K562 (cell line): ENCODE measurements around the gene TBX19. TPM values are rescaled to one million over a fixed set of nuclear protein-coding genes. Genes with fewer than 3 reads are reported as not detected.
A peak's percentile ranks its signal among the peaks of the same experiment; 100 is the strongest.

Source experiments
- CEBPB ChIP-seq: fragments of 450-650 bp; IDR thresholded peaks from 2 replicates; pipeline ENCODE4 v1.6.1; 2016; ENCODE audit warnings: missing genetic modification characterization, missing compliant biosample characterization
- FIP1L1 ChIP-seq: fragments of 200-400 bp; formaldehyde crosslinking; IDR thresholded peaks from 2 replicates; pipeline ENCODE4 v1.6.1; 2018; ENCODE audit warnings: mild to moderate bottlenecking, low read depth, low read length; ENCODE audit not compliant: poor library complexity, severe bottlenecking
- IRF2 ChIP-seq: sonication (generic); formaldehyde crosslinking; IDR thresholded peaks from 2 replicates; pipeline ENCODE4 v1.8.1; 2022; ENCODE audit warnings: mild to moderate bottlenecking, missing genetic modification reagents
- KAT7 ChIP-seq: sonication (generic); formaldehyde crosslinking; IDR thresholded peaks from 2 replicates; pipeline ENCODE4 v1.8.0; 2022; ENCODE audit warnings: missing genetic modification reagents, mild to moderate bottlenecking, borderline replicate concordance
- L3MBTL2 ChIP-seq: fragments of 450-650 bp; IDR thresholded peaks from 2 replicates; pipeline ENCODE4 v1.6.1; 2016; ENCODE audit warnings: mild to moderate bottlenecking, moderate library complexity
- MAFG ChIP-seq: fragments of 450-650 bp; conservative IDR thresholded peaks from 2 replicates; pipeline ENCODE4 v1.6.1; 2016; ENCODE audit warnings: missing genetic modification characterization, missing compliant biosample characterization
- MAFK ChIP-seq: IDR thresholded peaks from 2 replicates; pipeline ENCODE4 v1.6.1; 2011; ENCODE audit warnings: low read length, improper control_type of control experiment
- NFRKB ChIP-seq: fragments of 450-650 bp; IDR thresholded peaks from 2 replicates; pipeline ENCODE4 v1.6.1; 2016; ENCODE audit warnings: low read depth
- NFXL1 ChIP-seq: fragments of 450-650 bp; formaldehyde crosslinking; IDR thresholded peaks from 2 replicates; pipeline ENCODE4 v1.4.0; 2021; ENCODE audit warnings: mild to moderate bottlenecking
- RCOR1 ChIP-seq, 2 experiments: IDR thresholded peaks; 2 replicates each; pipeline ENCODE4 v1.6.1; 2012; ENCODE audit warnings: low read depth in 2 of 2, low read length in 2 of 2, borderline replicate concordance in 1 of 2, improper control_type of control experiment in 1 of 2
- RFX7 ChIP-seq: fragments of 250-450 bp; sonication (Bioruptor Pico); IDR thresholded peaks from 2 replicates; pipeline ENCODE4 v1.5.1; 2021; ENCODE audit warnings: mild to moderate bottlenecking
- RUNX1 ChIP-seq: sonication (generic); IDR thresholded peaks from 2 replicates; pipeline ENCODE4 v1.6.1; 2016; ENCODE audit warnings: antibody characterized with exemption, low read depth
- STAT5B ChIP-seq: fragments of 250-450 bp; sonication (Bioruptor Pico); IDR thresholded peaks from 2 replicates; pipeline ENCODE4 v1.8.0; 2021; ENCODE audit warnings: mild to moderate bottlenecking, inconsistent platforms
- ZNF124 ChIP-seq: sonication (generic); formaldehyde crosslinking; IDR thresholded peaks from 2 replicates; pipeline ENCODE4 v1.8.1; 2022; ENCODE audit warnings: missing genetic modification reagents
- ZNF507 ChIP-seq: conservative IDR thresholded peaks from 2 replicates; pipeline ENCODE4 v1.6.1; 2017; ENCODE audit warnings: missing genetic modification characterization, missing compliant biosample characterization
- ZNF696 ChIP-seq: fragments of 250-450 bp; sonication (Bioruptor Pico); conservative IDR thresholded peaks from 2 replicates; pipeline ENCODE4 v1.4.0; 2020; ENCODE audit warnings: mild to moderate bottlenecking, moderate library complexity
- polyA plus RNA-seq, 8 experiments: library from polyadenylated mRNA; depleted of rRNA in 4 of 8; stranded (reverse) in 5 of 8; unstranded in 3 of 8; fragments of >200 nt; fragmentation: Nextera tagmentation in 2 of 8; fragmentation: Illumina TruSeq in 1 of 8; extraction: Ambion mirVana in 2 of 8; extraction: Trizol in 1 of 8; gene quantifications; 2 replicates each; pipeline versions ENCODE4 v1.2.1 to v1.2.3, GENCODE V29; 2011 to 2014; ENCODE audit warnings: inconsistent platforms in 1 of 8, missing spikeins in 1 of 8
- total RNA-seq, 7 experiments: library from RNA; depleted of rRNA in 6 of 7; stranded (reverse); fragments of >200 nt in 6 of 7; fragmentation: Illumina TruSeq in 2 of 7; extraction: Trizol in 2 of 7; gene quantifications; 2 replicates each; pipeline versions ENCODE4 v1.2.1 to v1.2.3, GENCODE V29; 2011 to 2021; ENCODE audit warnings: low replicate concordance in 1 of 7
- TF ChIP-seq, protein P1 (sequence below), 2 experiments: fragments of 450-650 bp; formaldehyde crosslinking in 1 of 2; IDR thresholded peaks; 2 replicates each; pipeline versions ENCODE4 v1.4.0 to v1.6.1; 2014 to 2020; ENCODE audit warnings: mild to moderate bottlenecking in 2 of 2, borderline replicate concordance in 1 of 2, low read depth in 1 of 2
- TF ChIP-seq, protein P2 (sequence below), 2 experiments: IDR thresholded peaks; 2 replicates each; pipeline ENCODE4 v1.6.1; 2011; ENCODE audit warnings: borderline replicate concordance in 1 of 2, control low read depth in 1 of 2, low read depth in 1 of 2, low read length in 1 of 2, mild to moderate bottlenecking in 1 of 2, mixed read lengths in 1 of 2, moderate library complexity in 1 of 2; ENCODE audit not compliant: insufficient read depth in 1 of 2, insufficient read length in 1 of 2, poor library complexity in 1 of 2, severe bottlenecking in 1 of 2; ENCODE audit errors: extremely low read depth in 1 of 2
- TF ChIP-seq, protein P3 (sequence below): fragments of 250-450 bp; sonication (Bioruptor Pico); IDR thresholded peaks from 2 replicates; pipeline ENCODE4 v1.5.0; 2020; ENCODE audit warnings: mild to moderate bottlenecking, borderline replicate concordance

The TBX19 gene
- total and polyA plus RNA-seq, 9 of the 15 experiments (the other 6 are each of a cell fraction or from before 2014, with no cell fraction given) = 0.32 to 3.1 (median 0.95) TPM

DNA sequence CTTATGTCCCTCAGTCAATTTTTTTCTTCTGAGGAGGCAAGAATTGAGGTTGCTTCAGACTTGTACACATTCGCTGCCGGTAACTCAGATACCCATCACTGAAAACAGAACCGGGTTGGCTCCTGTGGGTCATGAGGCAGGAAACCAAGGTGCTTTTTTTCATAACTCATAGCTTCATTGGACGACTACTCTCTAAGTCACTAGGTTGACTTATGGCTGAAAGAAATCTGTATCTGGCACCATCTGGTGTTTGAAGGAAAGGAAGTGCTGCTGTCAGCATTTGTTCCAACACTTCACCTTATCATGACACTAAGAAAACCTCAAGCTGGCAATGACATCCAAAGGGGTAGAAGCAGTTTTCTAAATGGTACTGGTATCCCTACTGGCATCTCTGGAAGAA is 82.3 kb downstream of the TBX19 start (continued):
- TF ChIP-seq, protein P1, sequence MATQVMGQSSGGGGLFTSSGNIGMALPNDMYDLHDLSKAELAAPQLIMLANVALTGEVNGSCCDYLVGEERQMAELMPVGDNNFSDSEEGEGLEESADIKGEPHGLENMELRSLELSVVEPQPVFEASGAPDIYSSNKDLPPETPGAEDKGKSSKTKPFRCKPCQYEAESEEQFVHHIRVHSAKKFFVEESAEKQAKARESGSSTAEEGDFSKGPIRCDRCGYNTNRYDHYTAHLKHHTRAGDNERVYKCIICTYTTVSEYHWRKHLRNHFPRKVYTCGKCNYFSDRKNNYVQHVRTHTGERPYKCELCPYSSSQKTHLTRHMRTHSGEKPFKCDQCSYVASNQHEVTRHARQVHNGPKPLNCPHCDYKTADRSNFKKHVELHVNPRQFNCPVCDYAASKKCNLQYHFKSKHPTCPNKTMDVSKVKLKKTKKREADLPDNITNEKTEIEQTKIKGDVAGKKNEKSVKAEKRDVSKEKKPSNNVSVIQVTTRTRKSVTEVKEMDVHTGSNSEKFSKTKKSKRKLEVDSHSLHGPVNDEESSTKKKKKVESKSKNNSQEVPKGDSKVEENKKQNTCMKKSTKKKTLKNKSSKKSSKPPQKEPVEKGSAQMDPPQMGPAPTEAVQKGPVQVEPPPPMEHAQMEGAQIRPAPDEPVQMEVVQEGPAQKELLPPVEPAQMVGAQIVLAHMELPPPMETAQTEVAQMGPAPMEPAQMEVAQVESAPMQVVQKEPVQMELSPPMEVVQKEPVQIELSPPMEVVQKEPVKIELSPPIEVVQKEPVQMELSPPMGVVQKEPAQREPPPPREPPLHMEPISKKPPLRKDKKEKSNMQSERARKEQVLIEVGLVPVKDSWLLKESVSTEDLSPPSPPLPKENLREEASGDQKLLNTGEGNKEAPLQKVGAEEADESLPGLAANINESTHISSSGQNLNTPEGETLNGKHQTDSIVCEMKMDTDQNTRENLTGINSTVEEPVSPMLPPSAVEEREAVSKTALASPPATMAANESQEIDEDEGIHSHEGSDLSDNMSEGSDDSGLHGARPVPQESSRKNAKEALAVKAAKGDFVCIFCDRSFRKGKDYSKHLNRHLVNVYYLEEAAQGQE (IDR thresholded peaks at IDR 0.05; ENCODE audit: borderline replicate concordance) = peak; percentile 41; the same call in 1 of the 2 replicates
- TF ChIP-seq, protein P1 (CRISPR knock-in tag; IDR thresholded peaks at IDR 0.05; ENCODE audit: low read depth) = no peak
- TF ChIP-seq ZNF696 (CRISPR knock-in tag) = no peak
- TF ChIP-seq ZNF124 = no peak
- TF ChIP-seq, protein P2, sequence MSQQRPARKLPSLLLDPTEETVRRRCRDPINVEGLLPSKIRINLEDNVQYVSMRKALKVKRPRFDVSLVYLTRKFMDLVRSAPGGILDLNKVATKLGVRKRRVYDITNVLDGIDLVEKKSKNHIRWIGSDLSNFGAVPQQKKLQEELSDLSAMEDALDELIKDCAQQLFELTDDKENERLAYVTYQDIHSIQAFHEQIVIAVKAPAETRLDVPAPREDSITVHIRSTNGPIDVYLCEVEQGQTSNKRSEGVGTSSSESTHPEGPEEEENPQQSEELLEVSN (IDR thresholded peaks at IDR 0.05; ENCODE audit: borderline replicate concordance in 1 of 2, extremely low read depth in 1 of 2, insufficient read depth in 1 of 2, insufficient read length in 1 of 2, low read depth in 1 of 2, low read length in 1 of 2, poor library complexity in 1 of 2, severe bottlenecking in 1 of 2) = no peak
- no peak for TF ChIP-seq STAT5B (CRISPR knock-in tag)
- no peak for TF ChIP-seq NFXL1 (CRISPR knock-in tag)
- no peak for TF ChIP-seq FIP1L1
- no peak for TF ChIP-seq RUNX1
- peak; percentile 87 for TF ChIP-seq MAFG (tag)
- TF ChIP-seq NFRKB = no peak
- TF ChIP-seq RFX7 = no peak
- TF ChIP-seq L3MBTL2 = no peak
- TF ChIP-seq, protein P3, sequence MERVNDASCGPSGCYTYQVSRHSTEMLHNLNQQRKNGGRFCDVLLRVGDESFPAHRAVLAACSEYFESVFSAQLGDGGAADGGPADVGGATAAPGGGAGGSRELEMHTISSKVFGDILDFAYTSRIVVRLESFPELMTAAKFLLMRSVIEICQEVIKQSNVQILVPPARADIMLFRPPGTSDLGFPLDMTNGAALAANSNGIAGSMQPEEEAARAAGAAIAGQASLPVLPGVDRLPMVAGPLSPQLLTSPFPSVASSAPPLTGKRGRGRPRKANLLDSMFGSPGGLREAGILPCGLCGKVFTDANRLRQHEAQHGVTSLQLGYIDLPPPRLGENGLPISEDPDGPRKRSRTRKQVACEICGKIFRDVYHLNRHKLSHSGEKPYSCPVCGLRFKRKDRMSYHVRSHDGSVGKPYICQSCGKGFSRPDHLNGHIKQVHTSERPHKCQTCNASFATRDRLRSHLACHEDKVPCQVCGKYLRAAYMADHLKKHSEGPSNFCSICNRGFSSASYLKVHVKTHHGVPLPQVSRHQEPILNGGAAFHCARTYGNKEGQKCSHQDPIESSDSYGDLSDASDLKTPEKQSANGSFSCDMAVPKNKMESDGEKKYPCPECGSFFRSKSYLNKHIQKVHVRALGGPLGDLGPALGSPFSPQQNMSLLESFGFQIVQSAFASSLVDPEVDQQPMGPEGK (CRISPR knock-in tag) = no peak
- TF ChIP-seq RCOR1 (IDR thresholded peaks at IDR 0.05; ENCODE audit: borderline replicate concordance in 1 of 2, low read depth in 2 of 2, low read length in 2 of 2) = no peak
- TF ChIP-seq MAFK = peak; percentile 96
- TF ChIP-seq KAT7 (CRISPR knock-in tag) = no peak
- TF ChIP-seq CEBPB (tag) = no peak
- TF ChIP-seq ZNF507 (tag) = no peak
- TF ChIP-seq IRF2 (CRISPR knock-in tag) = no peak
